Measurements from ENCODE around the gene PRDM4.
"Not testable (repeated sequence)": the region's sequence is repeated elsewhere in the genome, so short reads cannot be mapped to it uniquely, and the experiment has no call there.

The PRDM4 gene

GRCh38 chr12:107765316-107765715, 4.4 kb upstream of the PRDM4 start:
- no peak for DNase-seq

GRCh38 chr12:107764626-107765025, 3.7 kb upstream of the PRDM4 start:
- DNase-seq, result no peak

GRCh38 chr12:107762874-107763273, 1.9 kb upstream of the PRDM4 start:
- no peak for DNase-seq

- DNase-seq, result peak in 1 of 3 donors; percentile 5
These were observed 566 bp upstream of the PRDM4 start for GRCh38 chr12:107761502-107761904.

- peak in 1 of 3 donors; percentile 46 for DNase-seq
These were observed 629 bp downstream of the PRDM4 start for GRCh38 chr12:107760207-107760808.

GRCh38 chr12:107759410-107759809, 1.5 kb downstream of the PRDM4 start:
- peak; percentile 69 to 86 (median 85) for DNase-seq

- DNase-seq, result no peak
These were observed 11.9 kb downstream of the PRDM4 start for GRCh38 chr12:107749083-107749482.

GRCh38 chr12:107748472-107748871, 12.5 kb downstream of the PRDM4 start:
- peak in 2 of 3 donors; percentile 37 to 49 for DNase-seq

- peak in 1 of 3 donors; percentile 7 for DNase-seq
These were observed 24.0 kb downstream of the PRDM4 start for GRCh38 chr12:107736914-107737313.

GRCh38 chr12:107735763-107736162, 25.2 kb downstream of the PRDM4 start:
- no peak for DNase-seq

GRCh38 chr12:107734139-107734538, 26.8 kb downstream of the PRDM4 start:
- no peak for DNase-seq

- no peak for DNase-seq
These were observed 28.6 kb downstream of the PRDM4 start for GRCh38 chr12:107732365-107732764.

GRCh38 chr12:107731366-107731765, 29.6 kb downstream of the PRDM4 start:
- DNase-seq, result no peak

- DNase-seq, result no peak
These were observed 30.2 kb downstream of the PRDM4 start for GRCh38 chr12:107730618-107731341.

GRCh38 chr12:107727742-107728141, 33.2 kb downstream of the PRDM4 start:
- not testable (repeated sequence) for DNase-seq

- DNase-seq, result not testable (repeated sequence)
These were observed 33.6 kb downstream of the PRDM4 start for GRCh38 chr12:107727327-107727726.

- DNase-seq, result no peak
These were observed 42.3 kb downstream of the PRDM4 start for GRCh38 chr12:107718606-107719005.

- no peak for DNase-seq
These were observed 45.2 kb downstream of the PRDM4 start for GRCh38 chr12:107715780-107716179.

- not testable (repeated sequence) for DNase-seq
These were observed 55.4 kb downstream of the PRDM4 start for GRCh38 chr12:107705522-107705921.

GRCh38 chr12:107704041-107704440, 56.9 kb downstream of the PRDM4 start:
- DNase-seq, result no peak

GRCh38 chr12:107702106-107702505, 58.8 kb downstream of the PRDM4 start:
- no peak for DNase-seq

GRCh38 chr12:107695772-107696171, 65.2 kb downstream of the PRDM4 start:
- peak; percentile 10 to 47 (median 24) for DNase-seq

GRCh38 chr12:107685360-107686248, 75.3 kb downstream of the PRDM4 start, which contains the start of gene PWP1:
TSS of gene PWP1 (plus strand) at chr12:107685799. CDS start at chr12:107685900, 101 bp downstream.
- peak; percentile 98 to 100 (median 99) for DNase-seq
